Body of pancreas (tissue), 4 donors: ENCODE measurements around the gene NPR1. TPM values are rescaled to one million over a fixed set of nuclear protein-coding genes. Genes with fewer than 3 reads are reported as not detected.

Experiments used
- ATAC-seq: fragments of 150-250 bp; one replicate; pipeline ENCODE4 v1.9.1; 2016
- DNase-seq, 4 donors: peaks; one replicate each; pipeline ENCODE4 v3.0.0-alpha.2; 2019
- H3K27ac ChIP-seq, 4 donors: fragments of 200-600 bp; sonication (generic); 1 replicate in 3 of 4; 2 replicates in 1 of 4; pipeline versions ENCODE4 v1.5.1 to v1.6.1; 2016 to 2019; ENCODE audit warnings: mild to moderate bottlenecking in 1 of 4, mixed read lengths in 1 of 4, moderate library complexity in 1 of 4
- H3K27me3 ChIP-seq, 2 donors: fragments of 200-600 bp; sonication (generic); one replicate each; pipeline ENCODE4 v1.6.0; 2016; ENCODE audit warnings: mild to moderate bottlenecking in 1 of 2
- H3K36me3 ChIP-seq, 2 donors: fragments of 200-600 bp; sonication (generic); replicated peaks in 1 of 2; 2 replicates each; pipeline ENCODE4 v1.5.1; 2016; ENCODE audit warnings: low read depth in 2 of 2; ENCODE audit not compliant: insufficient read depth in 1 of 2
- H3K4me1 ChIP-seq: fragments of 200-600 bp; sonication (generic); one replicate; pipeline ENCODE4 v1.6.0; 2016
- H3K4me3 ChIP-seq, 2 donors: fragments of 200-600 bp; sonication (generic); 1 replicate in 1 of 2; 2 replicates in 1 of 2; pipeline ENCODE4 v1.5.1; 2016 to 2019
- H3K9me3 ChIP-seq, 3 donors: fragments of 200-600 bp; sonication (generic); 1 replicate in 2 of 3; 2 replicates in 1 of 3; pipeline ENCODE4 v1.5.1; 2016
- CTCF ChIP-seq, 7 experiments: fragments of 450-650 bp in 4 of 7; fragments of 200-600 bp in 3 of 7; sonication (generic) in 3 of 7; IDR thresholded peaks; one replicate each; pipeline ENCODE4 v1.5.1; 2016 to 2019; ENCODE audit warnings: antibody characterized with exemption in 7 of 7
- POLR2A ChIP-seq, 3 donors: fragments of 450-650 bp; IDR thresholded peaks; one replicate each; pipeline ENCODE4 v1.6.1; 2016; ENCODE audit warnings: antibody characterized with exemption in 3 of 3, mild to moderate bottlenecking in 2 of 3
- WGBS, 2 donors: methylation state at CpG; one replicate each; pipeline ENCODE4 v1.1.5; 2017; 5-methylcytosine and 5-hydroxymethylcytosine counted together
- intact Hi-C: fragments of 100-400 bp; cut with DNase I; formaldehyde crosslinking; loops from one replicate; pipeline ENCODE4 v1.15.1; 2023
- total RNA-seq, 2 donors: library from RNA; depleted of rRNA; stranded (reverse); fragments of >200 nt; gene quantifications; one replicate each; pipeline ENCODE4 v1.1.0, GENCODE V29; 2016

The NPR1 gene
- total RNA-seq, 2 donors from 2014 or later = 11.7 to 16.5 TPM

DNA sequence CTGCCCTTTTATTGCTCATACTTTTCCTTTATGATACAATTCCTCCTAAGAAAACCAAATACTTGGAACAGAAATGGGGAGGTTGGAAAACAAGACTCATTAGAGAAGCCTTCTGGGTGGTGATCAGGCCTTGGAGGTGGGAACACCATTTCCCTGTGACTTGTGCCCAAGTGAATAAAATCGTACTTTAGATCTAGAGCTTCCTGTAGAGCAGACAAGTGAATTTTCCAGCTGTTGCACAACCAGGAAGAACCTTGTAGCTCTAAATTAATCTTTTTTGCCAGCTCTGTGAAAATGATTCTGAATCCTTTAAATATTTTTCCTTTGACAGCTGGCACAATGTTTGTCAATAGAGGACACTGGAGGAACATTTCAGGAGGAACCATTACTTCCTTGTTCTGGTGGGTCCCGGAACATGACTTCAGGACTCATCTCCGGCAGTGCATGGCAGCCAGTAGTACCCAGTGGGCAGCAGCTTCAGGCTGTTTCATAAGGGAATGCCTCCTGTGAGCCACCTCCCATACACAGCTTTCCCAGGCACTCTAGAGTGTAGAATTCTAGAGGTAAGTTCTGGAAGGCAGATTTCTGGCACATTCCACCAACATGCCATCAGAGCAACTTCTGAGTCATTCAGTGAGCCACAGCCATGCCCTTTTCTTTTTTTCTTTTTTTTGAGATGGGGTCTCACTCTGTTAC is 25.5 kb upstream of the NPR1 start:
- Histone ChIP-seq H3K9me3 (no peaks in the 10 kb centered on the region), H3K27me3 (no peaks in the 10 kb centered on the region), H3K4me3 (no peak overlapping the region), H3K36me3 (no peaks in the 10 kb centered on the region), H3K27ac (peak overlapping the region; percentile 75 to 92 (median 83)), H3K4me1 (peaks cover 44% of the 10 kb centered on the region)
- intact Hi-C loops = no loop called here
- ATAC-seq = peak; percentile 49
- WGBS, 2 donors = 20 to 39% methylated on average over 2 to 3 of the region's 3 CpGs
- peak in 3 of 4 donors; percentile 33 to 70 (median 63) for DNase-seq
- no peak for TF ChIP-seq CTCF (IDR thresholded peaks at IDR 0.05)
- peak in 1 of 3 donors; percentile 20 for TF ChIP-seq POLR2A (IDR thresholded peaks at IDR 0.05)

DNA sequence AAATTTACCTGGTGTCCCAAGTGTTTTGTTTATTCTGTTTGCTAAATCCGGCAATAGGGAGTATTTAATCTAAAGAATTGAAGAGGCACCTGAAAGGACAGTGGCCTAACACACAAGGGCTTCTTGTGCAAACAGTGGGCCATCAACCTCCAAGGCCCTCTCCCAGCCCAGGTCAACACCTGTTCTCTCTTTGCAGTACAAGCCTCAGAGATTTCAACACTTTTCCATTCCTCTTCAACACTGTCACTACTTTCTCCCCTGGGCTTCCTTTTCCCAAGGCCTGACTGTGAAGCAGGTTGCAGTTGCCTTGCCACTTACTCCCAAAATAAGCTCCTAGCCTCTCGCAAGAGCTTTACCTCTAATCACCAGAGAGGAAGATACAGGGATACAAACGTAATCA is 23.2 kb upstream of the NPR1 start:
- DNase-seq (no peak), ATAC-seq (no peak)
- Histone ChIP-seq H3K4me3 (no peak overlapping the region), H3K36me3 (no peaks in the 10 kb centered on the region), H3K27ac (peak overlapping the region in 1 of 4 donors; percentile 34), H3K4me1 (peaks cover 36% of the 10 kb centered on the region), H3K27me3 (no peaks in the 10 kb centered on the region), H3K9me3 (no peaks in the 10 kb centered on the region)
- TF ChIP-seq POLR2A (IDR thresholded peaks at IDR 0.05) (no peak), CTCF (IDR thresholded peaks at IDR 0.05) (no peak)
- intact Hi-C loops = no loop called here
- 67 to 71% methylated on average over 3 of the region's 3 CpGs for WGBS, 2 donors

DNA sequence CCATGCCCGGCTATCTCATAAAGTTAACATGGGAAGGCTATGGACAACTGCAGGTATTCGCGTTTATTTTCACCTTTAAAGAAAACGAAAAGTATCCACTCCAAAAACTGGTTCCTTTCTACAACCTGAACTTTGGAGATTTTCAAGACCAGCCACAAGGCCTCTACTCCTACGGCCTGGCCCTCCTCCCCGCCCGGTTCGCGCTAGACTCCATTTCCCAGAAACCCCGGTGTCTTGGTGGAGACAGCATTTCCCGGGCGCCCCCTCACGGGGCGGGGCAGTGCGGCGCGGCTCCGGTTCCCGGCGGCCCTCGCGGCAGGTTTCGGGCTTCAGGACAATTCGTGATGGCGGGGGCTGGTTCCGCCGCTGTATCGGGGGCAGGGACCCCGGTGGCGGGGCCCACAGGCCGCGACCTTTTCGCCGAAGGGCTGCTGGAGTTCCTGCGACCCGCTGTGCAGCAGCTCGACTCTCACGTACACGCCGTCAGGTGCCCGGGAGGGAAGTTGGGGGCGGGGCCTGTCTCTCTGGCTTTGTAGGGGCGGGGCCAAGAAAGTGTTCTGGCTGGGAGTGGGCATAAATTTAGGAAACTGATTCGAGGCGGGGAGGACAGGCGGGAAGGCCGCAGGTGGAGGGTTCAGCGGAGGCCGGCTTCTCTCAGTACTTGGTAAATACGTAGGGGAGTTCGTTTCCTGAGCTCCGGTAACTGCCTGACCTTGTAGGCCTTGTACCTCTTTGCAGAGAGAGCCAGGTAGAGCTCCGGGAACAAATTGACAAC is 19.9 kb upstream of the NPR1 start, which contains the start of gene SNAPIN:
Gene SNAPIN, plus strand, starts transcription at position 304 of the 775 bp plus-strand sequence. Its CDS starts 41 bp downstream, at position 345.
- Histone ChIP-seq H3K27me3 (no peaks in the 10 kb centered on the region), H3K9me3 (no peaks in the 10 kb centered on the region), H3K36me3 (peaks cover 0 to 19% of the 10 kb centered on the region in 2 donors), H3K27ac (peak within 1 kb of the TSS; percentile 91 to 99 (median 93)), H3K4me3 (peak within 1 kb of the TSS; percentile 16 to 92), H3K4me1 (peaks cover 19% of the 10 kb centered on the region)
- peak; percentile 97 for ATAC-seq
- intact Hi-C loops = no loop called here
- TF ChIP-seq CTCF (IDR thresholded peaks at IDR 0.05) = peak in 3 of 7 experiments; percentile 20 to 34 (median 22)
- TF ChIP-seq POLR2A (IDR thresholded peaks at IDR 0.05) = peak; percentile 40 to 71 (median 60)
- DNase-seq = peak; percentile 91 to 94 (median 92)
- 2 to 7% methylated on average over 14 to 53 of the region's 53 CpGs for WGBS, 2 donors

GRCh38 chr1:153659175-153659534 is 19.3 kb upstream of the NPR1 start:
- intact Hi-C loops = no loop called here
- TF ChIP-seq CTCF (IDR thresholded peaks at IDR 0.05) = no peak
- no peak for TF ChIP-seq POLR2A (IDR thresholded peaks at IDR 0.05)
- Histone ChIP-seq H3K4me3 (peak overlapping the region; percentile 16 to 92), H3K27me3 (no peaks in the 10 kb centered on the region), H3K4me1 (peaks cover 18% of the 10 kb centered on the region), H3K36me3 (peaks cover 3 to 25% of the 10 kb centered on the region in 2 donors), H3K9me3 (no peaks in the 10 kb centered on the region), H3K27ac (peak overlapping the region; percentile 91 to 99 (median 93))
- 7 to 29% methylated on average over 8 of the region's 8 CpGs for WGBS, 2 donors
- no peak for DNase-seq
- ATAC-seq = no peak
